Activated CD8-positive, alpha-beta T cell treated with anti-CD3 and anti-CD28 coated beads, Interleukin-2, amount 10 ng/mL, durations not matched to agents 7 days and 5 days (primary cell): ENCODE results near the gene HACD4. TPM values are rescaled to one million over a fixed set of nuclear protein-coding genes. Genes with fewer than 3 reads are reported as not detected.

Source experiments
- ATAC-seq: fragments of 150-1000 bp; cut with Tn5 transposase; one replicate; pipeline ENCODE4 v1.10.0; 2021; ENCODE audit warnings: moderate library complexity
- CTCF ChIA-PET: fragments of 350-600 bp; sonication (Branson Sonifier 250); formaldehyde crosslinking; loops from one replicate; lab custom pipeline; 2021; ENCODE audit warnings: antibody characterized with exemption; lab: Charles Lee
- POLR2A ChIA-PET: fragments of 350-600 bp; sonication (Branson Sonifier 250); formaldehyde crosslinking; loops from one replicate; lab custom pipeline; 2021; ENCODE audit warnings: antibody characterized with exemption; lab: Charles Lee
- DNase-seq: peaks from one replicate; pipeline ENCODE4 v3.0.0-alpha.2; 2020
- H3K27ac Mint-ChIP-seq: one replicate; pipeline ENCODE4 v1.8.0; 2021; ENCODE audit warnings: mild to moderate bottlenecking, mixed read lengths
- H3K27me3 Mint-ChIP-seq: one replicate; pipeline ENCODE4 v1.8.0; 2021; ENCODE audit warnings: low read depth, mixed read lengths
- H3K36me3 Mint-ChIP-seq: one replicate; pipeline ENCODE4 v1.8.0; 2021; ENCODE audit warnings: low read depth, mixed read lengths
- H3K4me1 Mint-ChIP-seq: one replicate; pipeline ENCODE4 v1.8.0; 2021; ENCODE audit warnings: low read depth, mixed read lengths
- H3K4me3 Mint-ChIP-seq: one replicate; pipeline ENCODE4 v1.8.0; 2021; ENCODE audit warnings: mild to moderate bottlenecking, mixed read lengths
- H3K9me3 Mint-ChIP-seq: one replicate; pipeline ENCODE4 v1.8.0; 2022; ENCODE audit warnings: mixed read lengths; ENCODE audit not compliant: insufficient read depth
- total RNA-seq, 2 experiments: library from RNA; stranded (reverse); gene quantifications; one replicate each; pipeline ENCODE4 v1.2.3, GENCODE V29; 2021

HACD4 gene
- total RNA-seq, 2 experiments from 2014 or later, result 13.3 to 13.9 TPM

- H3K36me3 Mint-ChIP-seq, result peaks cover 72% of the 10 kb centered on the region
- CTCF ChIA-PET, result interaction anchor here (1.7 kb wide), 1 partner anchor 14 kb away, joined by 4 read pairs; no protein-coding TSS in a partner anchor
- DNase-seq, result no peak
- H3K9me3 Mint-ChIP-seq, result no peaks in the 10 kb centered on the region
- no peak for ATAC-seq
- POLR2A ChIA-PET, result no interaction called here
- no peak overlapping the region for H3K27ac Mint-ChIP-seq
- no peak overlapping the region for H3K4me3 Mint-ChIP-seq
- no peaks in the 10 kb centered on the region for H3K4me1 Mint-ChIP-seq
- H3K27me3 Mint-ChIP-seq, result no peaks in the 10 kb centered on the region
Measured at GRCh38 chr9:21016701-21017491, 14.5 kb downstream of the HACD4 start.

GRCh38 chr9:21015995-21016394 is 15.4 kb downstream of the HACD4 start:
- Mint-ChIP-seq H3K4me1 (no peaks in the 10 kb centered on the region), H3K27ac (no peak overlapping the region), H3K27me3 (no peaks in the 10 kb centered on the region), H3K4me3 (no peak overlapping the region), H3K36me3 (peaks cover 72% of the 10 kb centered on the region), H3K9me3 (no peaks in the 10 kb centered on the region)
- POLR2A ChIA-PET, result no interaction called here
- ATAC-seq, result no peak
- no peak for DNase-seq
- CTCF ChIA-PET, result no interaction called here

- Mint-ChIP-seq H3K36me3 (peaks cover 73% of the 10 kb centered on the region), H3K4me3 (no peak overlapping the region)
- CTCF ChIA-PET, result no interaction called here
Measured at GRCh38 chr9:21015129-21015815, 16.2 kb downstream of the HACD4 start.

GRCh38 chr9:21002040-21002439 is 29.4 kb downstream of the HACD4 start:
- Mint-ChIP-seq H3K4me3 (no peak overlapping the region), H3K4me1 (peaks cover 22% of the 10 kb centered on the region), H3K36me3 (peaks cover 67% of the 10 kb centered on the region), H3K9me3 (peaks cover 6% of the 10 kb centered on the region), H3K27ac (peak overlapping the region; percentile 53), H3K27me3 (no peaks in the 10 kb centered on the region)
- ATAC-seq (no peak), DNase-seq (no peak)
- POLR2A ChIA-PET, result interaction anchor here (1.0 kb wide), 1 partner anchor 29 kb away, joined by 3 read pairs; no protein-coding TSS in a partner anchor
- CTCF ChIA-PET, result interaction anchor here (0.7 to 1.3 kb wide), 2 partner anchors 10 to 17 kb away, joined by 3 read pairs; no protein-coding TSS in a partner anchor

More at GRCh38 chr9:21015129-21015815, 16.2 kb downstream of the HACD4 start:
- DNase-seq, result no peak
- Mint-ChIP-seq H3K4me1 (no peaks in the 10 kb centered on the region), H3K27ac (no peak overlapping the region), H3K9me3 (no peaks in the 10 kb centered on the region), H3K27me3 (no peaks in the 10 kb centered on the region)
- no peak for ATAC-seq
- POLR2A ChIA-PET, result no interaction called here

GRCh38 chr9:21001581-21001980 is 29.9 kb downstream of the HACD4 start:
- H3K27me3 Mint-ChIP-seq, result no peaks in the 10 kb centered on the region
- H3K4me1 Mint-ChIP-seq, result peaks cover 25% of the 10 kb centered on the region
- H3K9me3 Mint-ChIP-seq, result peaks cover 6% of the 10 kb centered on the region
- no peak overlapping the region for H3K4me3 Mint-ChIP-seq
- DNase-seq (no peak), ATAC-seq (peak; percentile 67)
- ChIA-PET CTCF (interaction anchor here (0.7 to 1.3 kb wide), 2 partner anchors 10 to 18 kb away, joined by 3 read pairs; no protein-coding TSS in a partner anchor), POLR2A (interaction anchor here (0.6 to 1.0 kb wide), 2 partner anchors 29 to 1066 kb away, joined by 3 to 4 read pairs; no protein-coding TSS in a partner anchor)
- H3K36me3 Mint-ChIP-seq, result peaks cover 66% of the 10 kb centered on the region
- H3K27ac Mint-ChIP-seq, result peak overlapping the region; percentile 53

GRCh38 chr9:20997503-20998076 is 33.9 kb downstream of the HACD4 start:
- Mint-ChIP-seq H3K9me3 (peaks cover 6% of the 10 kb centered on the region), H3K27ac (no peak overlapping the region), H3K36me3 (peaks cover 68% of the 10 kb centered on the region), H3K4me3 (no peak overlapping the region), H3K27me3 (no peaks in the 10 kb centered on the region), H3K4me1 (peaks cover 27% of the 10 kb centered on the region)
- DNase-seq (no peak), ATAC-seq (no peak)
- POLR2A ChIA-PET, result interaction anchor here (1.0 kb wide), 1 partner anchor 12 kb away, joined by 3 read pairs; no protein-coding TSS in a partner anchor
- CTCF ChIA-PET, result interaction anchor here (0.7 to 2.0 kb wide), 4 partner anchors 12 to 114 kb away, joined by 3 to 8 read pairs (median 4); no protein-coding TSS in a partner anchor

GRCh38 chr9:20996809-20997208 is 34.6 kb downstream of the HACD4 start:
- Mint-ChIP-seq H3K4me3 (no peak overlapping the region), H3K4me1 (peaks cover 20% of the 10 kb centered on the region), H3K27me3 (no peaks in the 10 kb centered on the region), H3K36me3 (peaks cover 66% of the 10 kb centered on the region), H3K27ac (peak overlapping the region; percentile 4), H3K9me3 (peaks cover 6% of the 10 kb centered on the region)
- ATAC-seq (no peak), DNase-seq (no peak)
- POLR2A ChIA-PET, result interaction anchor here (1.0 kb wide), 1 partner anchor 13 kb away, joined by 3 read pairs; no protein-coding TSS in a partner anchor
- CTCF ChIA-PET, result interaction anchor here (1.4 to 2.0 kb wide), 3 partner anchors 11 to 114 kb away, joined by 4 to 8 read pairs (median 5); no protein-coding TSS in a partner anchor

GRCh38 chr9:20995616-20996015 is 35.8 kb downstream of the HACD4 start:
- H3K36me3 Mint-ChIP-seq, result peaks cover 63% of the 10 kb centered on the region

GRCh38 chr9:20994486-20994885 is 37.0 kb downstream of the HACD4 start:
- no peak overlapping the region for H3K27ac Mint-ChIP-seq
- no peaks in the 10 kb centered on the region for H3K27me3 Mint-ChIP-seq
- peaks cover 65% of the 10 kb centered on the region for H3K36me3 Mint-ChIP-seq
- no peak for ATAC-seq
- ChIA-PET POLR2A (interaction anchor here (0.5 kb wide), 1 partner anchor 372 kb away, joined by 3 read pairs; the partner anchor contains the start of gene MLLT3), CTCF (no interaction called here)
- no peak overlapping the region for H3K4me3 Mint-ChIP-seq
- H3K9me3 Mint-ChIP-seq, result no peaks in the 10 kb centered on the region
- DNase-seq, result no peak
- H3K4me1 Mint-ChIP-seq, result peaks cover 11% of the 10 kb centered on the region

More at GRCh38 chr9:20995616-20996015, 35.8 kb downstream of the HACD4 start:
- ChIA-PET CTCF (no interaction called here), POLR2A (interaction anchor here (0.9 kb wide), 1 partner anchor 371 kb away, joined by 3 read pairs; no protein-coding TSS in a partner anchor)
- H3K27me3 Mint-ChIP-seq, result no peaks in the 10 kb centered on the region
- peaks cover 11% of the 10 kb centered on the region for H3K4me1 Mint-ChIP-seq
- DNase-seq (no peak), ATAC-seq (no peak)
- H3K9me3 Mint-ChIP-seq, result no peaks in the 10 kb centered on the region
- H3K4me3 Mint-ChIP-seq, result no peak overlapping the region
- no peak overlapping the region for H3K27ac Mint-ChIP-seq

- H3K27me3 Mint-ChIP-seq, result no peaks in the 10 kb centered on the region
- ATAC-seq (no peak), DNase-seq (no peak)
- no peak overlapping the region for H3K27ac Mint-ChIP-seq
- no peak overlapping the region for H3K4me3 Mint-ChIP-seq
- no peaks in the 10 kb centered on the region for H3K4me1 Mint-ChIP-seq
- CTCF ChIA-PET, result interaction anchor here (1.4 kb wide), 1 partner anchor 9 kb away, joined by 3 read pairs; no protein-coding TSS in a partner anchor
- POLR2A ChIA-PET, result no interaction called here
- peaks cover 59% of the 10 kb centered on the region for H3K36me3 Mint-ChIP-seq
- no peaks in the 10 kb centered on the region for H3K9me3 Mint-ChIP-seq
Measured at GRCh38 chr9:20990867-20991266, 40.6 kb downstream of the HACD4 start.

GRCh38 chr9:20989923-20990341 is 41.5 kb downstream of the HACD4 start:
- Mint-ChIP-seq H3K27ac (no peak overlapping the region), H3K9me3 (no peaks in the 10 kb centered on the region), H3K4me3 (no peak overlapping the region), H3K27me3 (no peaks in the 10 kb centered on the region), H3K36me3 (peaks cover 49% of the 10 kb centered on the region), H3K4me1 (no peaks in the 10 kb centered on the region)
- ChIA-PET POLR2A (no interaction called here), CTCF (interaction anchor here (1.4 kb wide), 1 partner anchor 8 kb away, joined by 3 read pairs; no protein-coding TSS in a partner anchor)
- ATAC-seq (no peak), DNase-seq (no peak)
